IMR-90 (cell line): ENCODE data around the gene HOMER3.

Experiments used
- CHD1 ChIP-seq: IDR thresholded peaks from 2 replicates; pipeline ENCODE4 v1.6.1; 2012; ENCODE audit warnings: low read depth, low read length, improper control_type of control experiment
- POLR2A ChIP-seq: IDR thresholded peaks from 2 replicates; pipeline ENCODE4 v1.6.1; 2012; ENCODE audit warnings: mild to moderate bottlenecking, low read depth, low read length
- TF ChIP-seq, protein P1 (sequence below): conservative IDR thresholded peaks from 2 replicates; pipeline ENCODE4 v1.5.1; 2012; ENCODE audit warnings: mild to moderate bottlenecking, low read depth, low read length, improper control_type of control experiment

- TF ChIP-seq, protein P1, sequence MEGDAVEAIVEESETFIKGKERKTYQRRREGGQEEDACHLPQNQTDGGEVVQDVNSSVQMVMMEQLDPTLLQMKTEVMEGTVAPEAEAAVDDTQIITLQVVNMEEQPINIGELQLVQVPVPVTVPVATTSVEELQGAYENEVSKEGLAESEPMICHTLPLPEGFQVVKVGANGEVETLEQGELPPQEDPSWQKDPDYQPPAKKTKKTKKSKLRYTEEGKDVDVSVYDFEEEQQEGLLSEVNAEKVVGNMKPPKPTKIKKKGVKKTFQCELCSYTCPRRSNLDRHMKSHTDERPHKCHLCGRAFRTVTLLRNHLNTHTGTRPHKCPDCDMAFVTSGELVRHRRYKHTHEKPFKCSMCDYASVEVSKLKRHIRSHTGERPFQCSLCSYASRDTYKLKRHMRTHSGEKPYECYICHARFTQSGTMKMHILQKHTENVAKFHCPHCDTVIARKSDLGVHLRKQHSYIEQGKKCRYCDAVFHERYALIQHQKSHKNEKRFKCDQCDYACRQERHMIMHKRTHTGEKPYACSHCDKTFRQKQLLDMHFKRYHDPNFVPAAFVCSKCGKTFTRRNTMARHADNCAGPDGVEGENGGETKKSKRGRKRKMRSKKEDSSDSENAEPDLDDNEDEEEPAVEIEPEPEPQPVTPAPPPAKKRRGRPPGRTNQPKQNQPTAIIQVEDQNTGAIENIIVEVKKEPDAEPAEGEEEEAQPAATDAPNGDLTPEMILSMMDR, result peak; percentile 36
- TF ChIP-seq POLR2A (no peak), CHD1 (no peak)
Measured at GRCh38 chr19:18895038-18895823, 45.8 kb downstream of the HOMER3 start.
